H1 (cell line): Measurements from ENCODE around the gene PDE4B. TPM values are rescaled to one million over a fixed set of nuclear protein-coding genes. Genes with fewer than 3 reads are reported as not detected.

Source experiments
- CHD7 ChIP-seq: fragments of 300-600 bp; sonication (generic); IDR thresholded peaks from 2 replicates; pipeline ENCODE4 v1.7.1; 2012; ENCODE audit warnings: low read length, moderate library complexity, mild to moderate bottlenecking, inconsistent platforms; ENCODE audit not compliant: insufficient replicate concordance
- GTF2F1 ChIP-seq: IDR thresholded peaks from 2 replicates; pipeline ENCODE4 v1.6.1; 2012; ENCODE audit warnings: low read depth, low read length, improper control_type of control experiment, borderline replicate concordance
- KDM4A ChIP-seq: IDR thresholded peaks from one replicate; pipeline ENCODE4 v1.7.1; 2012; ENCODE audit warnings: low read depth, mild to moderate bottlenecking, moderate library complexity, low read length, inconsistent platforms; ENCODE audit not compliant: severe bottlenecking
- POU5F1 ChIP-seq: IDR thresholded peaks from 2 replicates; pipeline ENCODE4 v1.6.1; 2011; ENCODE audit warnings: low read depth, mild to moderate bottlenecking, low read length, moderate library complexity
- RBBP5 ChIP-seq: IDR thresholded peaks from 2 replicates; pipeline ENCODE4 v1.7.1; 2012; ENCODE audit warnings: low read depth, mild to moderate bottlenecking, inconsistent platforms, low read length, moderate library complexity, borderline replicate concordance
- SP4 ChIP-seq: IDR thresholded peaks from 2 replicates; pipeline ENCODE4 v1.6.1; 2012; ENCODE audit warnings: low read length, inconsistent platforms
- SRF ChIP-seq: IDR thresholded peaks from 2 replicates; pipeline ENCODE4 v1.6.1; 2011; ENCODE audit warnings: mild to moderate bottlenecking, low read depth, low read length, moderate library complexity
- USF2 ChIP-seq: IDR thresholded peaks from 2 replicates; pipeline ENCODE4 v1.6.1; 2011; ENCODE audit warnings: low read length, improper control_type of control experiment
- ZNF274 ChIP-seq: IDR thresholded peaks from 2 replicates; pipeline ENCODE4 v1.7.0; 2012; ENCODE audit warnings: low read length, borderline replicate concordance; ENCODE audit errors: extremely low read depth
- polyA plus RNA-seq, 7 experiments: library from polyadenylated mRNA; depleted of rRNA in 3 of 7; stranded (reverse) in 5 of 7; unstranded in 2 of 7; fragments of >200 nt in 5 of 7; fragments of 200-250 nt in 2 of 7; gene quantifications; 1 replicate in 5 of 7; 2 replicates in 1 of 7; 4 replicates in 1 of 7; pipeline versions ENCODE4 v1.2.1 to v1.2.3, GENCODE V29; 2011 to 2013; ENCODE audit warnings: missing spikeins in 2 of 7, mixed read lengths in 2 of 7
- total RNA-seq: library from RNA; stranded (reverse); fragmentation: NEBNext Ultra II Directional; extraction: Animal tissue kit (Norgen Biotek cat#: 25700); gene quantifications from 2 replicates; pipeline ENCODE4 v1.2.1, GENCODE V29; 2021

The PDE4B gene
- total and polyA plus RNA-seq, 2 of the 8 experiments (the other 6 are each of a cell fraction or from before 2014, with no cell fraction given): 5.0 to 15.1 TPM

GRCh38 chr1:65818966-65819365 is 26.3 kb downstream of the PDE4B start (continued):
- TF ChIP-seq CHD7: no peak
- TF ChIP-seq GTF2F1: no peak
- TF ChIP-seq ZNF274: no peak
- TF ChIP-seq KDM4A: no peak
- no peak for TF ChIP-seq SP4
- no peak for TF ChIP-seq POU5F1
- no peak for TF ChIP-seq RBBP5
- no peak for TF ChIP-seq USF2
- no peak for TF ChIP-seq SRF
